ENCODE data around the gene CD80. TPM values are rescaled to one million over a fixed set of nuclear protein-coding genes. Genes with fewer than 3 reads are reported as not detected.

Gene CD80
- total and polyA plus RNA-seq, 9 of the 15 experiments (the other 6 are each of a cell fraction or from before 2014, with no cell fraction given): 3.0 to 8.2 (median 5.7) TPM

- no peak for ATAC-seq
- H3K4me3 ChIP-seq: no peak within 1 kb of the TSS
- no peaks in the 10 kb centered on the region for H3K36me3 ChIP-seq (ENCODE audit: control insufficient read depth, insufficient read depth, low read length)
- H3K4me1 ChIP-seq (replicated peaks in 1 of 2; ENCODE audit: control insufficient read depth in 2 of 2, insufficient read depth in 2 of 2, low read length in 2 of 2): peaks cover 4 to 5% of the 10 kb centered on the region in 2 experiments
- peak within 1 kb of the TSS; percentile 53 for H2AFZ ChIP-seq (ENCODE audit: low read depth, low read length)
- no peaks in the 10 kb centered on the region for H3K9me1 ChIP-seq (ENCODE audit: control insufficient read depth, insufficient read depth, low read length)
- POLR2A ChIA-PET: interaction anchor here (0.6 kb wide), 1 partner anchor 128 kb away, joined by 4 read pairs; no protein-coding TSS in a partner anchor
- no peak within 1 kb of the TSS for H3K4me2 ChIP-seq (ENCODE audit: insufficient read depth, low read length)
- in situ Hi-C loops (cut with MboI): no loop called here
- H3K9ac ChIP-seq (ENCODE audit: insufficient read depth in 1 of 2, low read depth in 2 of 2, low read length in 2 of 2): no peak within 1 kb of the TSS
- H3K79me2 ChIP-seq (ENCODE audit: control insufficient read depth, insufficient read depth, low read length): no peaks in the 10 kb centered on the region
- no peaks in the 10 kb centered on the region for H3K27me3 ChIP-seq (ENCODE audit: control insufficient read depth in 2 of 2, insufficient read depth in 2 of 2, low read length in 2 of 2)
- 37% methylated on average over 6 of the region's 7 CpGs for WGBS (ENCODE audit: insufficient coverage, low coverage, missing lambda C conversion rate)
- no peak for TF ChIP-seq U2AF1 (optimal IDR thresholded peaks at IDR 0.05; ENCODE audit: low read depth, low read length)
- TF ChIP-seq FOS (IDR thresholded peaks at IDR 0.05; ENCODE audit: extremely low read depth, insufficient read length): no peak
- no peak for TF ChIP-seq ETS1 (conservative IDR thresholded peaks at IDR 0.05; ENCODE audit: control insufficient read depth, low read depth, low read length)
- no peak for TF ChIP-seq ZNF76 (CRISPR knock-in tag; IDR thresholded peaks at IDR 0.05; ENCODE audit: borderline replicate concordance)
- TF ChIP-seq ZNF175 (CRISPR knock-in tag; IDR thresholded peaks at IDR 0.05; ENCODE audit: low read depth): no peak
- no peak for TF ChIP-seq ZNF253 (CRISPR knock-in tag; conservative IDR thresholded peaks at IDR 0.05)
- TF ChIP-seq MAFK (IDR thresholded peaks at IDR 0.05; ENCODE audit: low read length): no peak
- TF ChIP-seq HDAC3 (IDR thresholded peaks at IDR 0.05; ENCODE audit: borderline replicate concordance, partially characterized antibody): no peak
- H4K20me1 ChIP-seq (replicated peaks; ENCODE audit: control insufficient read depth, insufficient read depth, low read length): no peaks in the 10 kb centered on the region
- CTCF ChIA-PET (ENCODE audit: low intra/inter-chr PET ratio): no interaction called here
- FAIRE-seq: no peak
- BruUV-seq (replicated peaks): no TSS peak
- H3K9me3 ChIP-seq (replicated peaks; ENCODE audit: control insufficient read depth, insufficient read depth, low read depth, low read length): no peaks in the 10 kb centered on the region
- intact Hi-C loops (cut with micrococcal nuclease): no loop called here
- no peak within 1 kb of the TSS for H3K27ac ChIP-seq (ENCODE audit: extremely low read depth, low read depth, low read length)
- no peak for DNase-seq (ENCODE audit: extremely low read depth in 1 of 4, low spot score in 3 of 4)
Measured at GRCh38 chr3:119597548-119598288, 38.3 kb upstream of the CD80 start, which contains the start of gene PLA1A. TSS of gene PLA1A (plus strand) at chr3:119597885. CDS start at chr3:119597914, 29 bp downstream.

All from K562 (cell line).